ENCODE data around the gene C5. TPM values are rescaled to one million over a fixed set of nuclear protein-coding genes. Genes with fewer than 3 reads are reported as not detected.

C5 gene
- total and polyA plus RNA-seq, 12 donors, result 1.4 to 7.9 (median 3.0) TPM

DNA sequence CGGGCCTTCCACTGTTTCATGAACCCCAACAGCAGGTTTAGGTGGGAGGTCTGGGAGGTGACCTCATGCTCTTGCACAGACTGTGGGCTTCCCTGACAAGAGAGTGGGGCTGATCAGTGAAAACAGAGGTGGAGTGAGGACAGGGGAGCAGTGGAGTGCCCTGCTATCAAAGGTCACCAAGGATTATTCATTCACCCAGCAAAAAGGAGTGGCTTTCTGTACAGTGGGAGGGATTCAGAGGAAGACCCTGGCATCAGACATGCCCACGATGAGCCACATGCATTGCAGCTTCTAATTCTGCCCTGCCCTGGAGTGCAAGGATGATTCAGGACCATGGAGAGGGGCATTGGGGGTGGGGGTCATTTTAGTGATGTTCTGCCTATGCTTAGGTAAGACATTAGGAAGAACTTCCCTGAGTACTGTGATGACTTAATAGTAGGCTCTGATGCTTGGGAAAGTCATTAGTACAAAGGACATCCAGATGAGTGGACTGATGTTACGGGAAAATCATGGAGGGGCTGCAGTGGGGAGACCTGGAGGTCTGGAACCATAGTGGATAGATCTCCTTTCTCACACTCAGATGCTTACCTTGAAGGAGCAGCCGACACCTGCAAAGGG, 136.3 kb downstream of the C5 start:
- intact Hi-C loops (cut with DNase I), result no loop called here
- Histone ChIP-seq H3K9me3 (replicated peaks in 1 of 3) (no peaks in the 10 kb centered on the region), H3K27ac (peak overlapping the region in 1 of 5 donors; percentile 24), H3K4me1 (replicated peaks in 1 of 2) (peaks cover 4 to 37% of the 10 kb centered on the region in 2 donors), H3K36me3 (replicated peaks in 1 of 2) (no peaks in the 10 kb centered on the region), H3K27me3 (no peaks in the 10 kb centered on the region), H3K4me3 (no peak overlapping the region)
- TF ChIP-seq, protein P1, sequence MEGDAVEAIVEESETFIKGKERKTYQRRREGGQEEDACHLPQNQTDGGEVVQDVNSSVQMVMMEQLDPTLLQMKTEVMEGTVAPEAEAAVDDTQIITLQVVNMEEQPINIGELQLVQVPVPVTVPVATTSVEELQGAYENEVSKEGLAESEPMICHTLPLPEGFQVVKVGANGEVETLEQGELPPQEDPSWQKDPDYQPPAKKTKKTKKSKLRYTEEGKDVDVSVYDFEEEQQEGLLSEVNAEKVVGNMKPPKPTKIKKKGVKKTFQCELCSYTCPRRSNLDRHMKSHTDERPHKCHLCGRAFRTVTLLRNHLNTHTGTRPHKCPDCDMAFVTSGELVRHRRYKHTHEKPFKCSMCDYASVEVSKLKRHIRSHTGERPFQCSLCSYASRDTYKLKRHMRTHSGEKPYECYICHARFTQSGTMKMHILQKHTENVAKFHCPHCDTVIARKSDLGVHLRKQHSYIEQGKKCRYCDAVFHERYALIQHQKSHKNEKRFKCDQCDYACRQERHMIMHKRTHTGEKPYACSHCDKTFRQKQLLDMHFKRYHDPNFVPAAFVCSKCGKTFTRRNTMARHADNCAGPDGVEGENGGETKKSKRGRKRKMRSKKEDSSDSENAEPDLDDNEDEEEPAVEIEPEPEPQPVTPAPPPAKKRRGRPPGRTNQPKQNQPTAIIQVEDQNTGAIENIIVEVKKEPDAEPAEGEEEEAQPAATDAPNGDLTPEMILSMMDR (IDR thresholded peaks at IDR 0.05), result no peak
- no peak for TF ChIP-seq POLR2A (IDR thresholded peaks at IDR 0.05)
- WGBS, 4 donors, result 84 to 89% (median 87%) methylated on average over 4 of the region's 4 CpGs
- DNase-seq, result no peak

DNA sequence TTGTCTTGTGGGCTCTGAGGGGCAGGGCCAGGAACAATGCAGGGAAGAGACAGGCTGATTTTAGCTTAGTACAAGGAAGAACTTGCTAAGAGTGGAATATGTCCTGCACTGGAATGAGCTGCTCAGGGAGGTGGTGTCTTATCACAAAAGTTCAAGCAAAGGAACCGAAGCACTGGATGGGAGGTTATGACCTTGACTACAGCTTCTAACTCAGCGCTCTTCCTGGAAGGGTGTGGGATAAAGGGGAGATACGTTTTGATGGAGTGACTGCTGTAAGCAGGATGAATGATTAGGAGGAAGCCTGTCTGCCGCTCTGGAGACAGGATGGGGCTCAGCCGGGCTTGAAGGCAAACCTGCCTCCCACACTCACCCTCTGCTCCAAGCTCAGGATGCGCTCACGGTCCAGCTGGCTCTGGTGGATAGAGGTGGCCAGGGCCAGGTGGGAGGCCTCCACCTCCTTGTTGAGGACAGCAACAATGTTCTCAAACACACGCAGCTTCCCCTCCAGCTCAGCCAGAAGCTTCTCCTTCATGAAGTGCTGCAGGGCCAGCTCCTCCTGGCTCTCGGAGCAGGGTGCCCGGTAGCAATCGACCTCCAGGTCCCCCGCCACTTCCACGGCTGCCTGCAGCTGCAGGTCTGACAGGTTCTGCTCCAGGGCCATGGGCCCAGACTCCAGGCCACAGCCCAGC, 137.0 kb downstream of the C5 start:
- intact Hi-C loops (cut with DNase I), result no loop called here
- H3K4me3 ChIP-seq, result no peak overlapping the region
- H3K27ac ChIP-seq, result no peak overlapping the region
- no peaks in the 10 kb centered on the region for H3K9me3 ChIP-seq (replicated peaks in 1 of 3)
- peaks cover 4 to 32% of the 10 kb centered on the region in 2 donors for H3K4me1 ChIP-seq (replicated peaks in 1 of 2)
- WGBS, 4 donors, result 53 to 81% (median 75%) methylated on average over 7 to 13 of the region's 13 CpGs
- TF ChIP-seq, protein P1 (IDR thresholded peaks at IDR 0.05), result no peak
- TF ChIP-seq POLR2A (IDR thresholded peaks at IDR 0.05), result no peak
- no peaks in the 10 kb centered on the region for H3K27me3 ChIP-seq
- no peak for DNase-seq
- no peaks in the 10 kb centered on the region for H3K36me3 ChIP-seq (replicated peaks in 1 of 2)

DNA sequence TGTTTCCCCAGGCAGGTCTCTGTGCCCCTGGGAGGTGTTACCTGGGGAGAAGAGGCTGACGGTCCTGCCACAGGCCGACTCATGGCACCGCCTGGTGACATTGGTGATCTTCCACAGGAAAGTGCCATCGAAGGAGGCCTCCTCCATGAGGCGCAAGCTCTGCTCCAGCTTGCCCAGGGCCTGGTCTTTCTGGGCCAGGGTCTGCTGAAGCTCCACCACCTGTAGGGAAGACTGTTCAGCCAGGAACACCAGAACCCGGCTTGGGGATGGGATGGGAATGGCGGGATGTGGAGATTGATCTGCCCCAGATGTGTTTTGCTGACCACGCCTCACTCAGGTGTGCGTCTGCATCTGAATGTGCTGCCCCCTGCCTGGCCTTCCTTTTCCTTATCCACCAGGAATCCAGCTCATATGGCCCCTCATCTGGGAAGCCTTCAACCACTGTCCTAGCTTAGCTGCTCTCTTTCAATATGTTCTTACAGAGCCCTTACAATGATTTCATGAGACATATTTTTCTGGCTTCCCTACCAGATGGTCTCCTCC, 138.7 kb downstream of the C5 start:
- H3K27me3 ChIP-seq, result no peaks in the 10 kb centered on the region
- H3K27ac ChIP-seq, result no peak overlapping the region
- intact Hi-C loops (cut with DNase I), result no loop called here
- TF ChIP-seq POLR2A (IDR thresholded peaks at IDR 0.05), result no peak
- TF ChIP-seq, protein P1 (IDR thresholded peaks at IDR 0.05), result no peak
- no peak overlapping the region for H3K4me3 ChIP-seq
- 92 to 97% (median 95%) methylated on average over 3 to 9 of the region's 9 CpGs for WGBS, 4 donors
- no peak for DNase-seq
- H3K9me3 ChIP-seq (replicated peaks in 1 of 3), result no peaks in the 10 kb centered on the region
- H3K4me1 ChIP-seq (replicated peaks in 1 of 2), result peaks cover 0 to 21% of the 10 kb centered on the region in 2 donors
- H3K36me3 ChIP-seq (replicated peaks in 1 of 2), result no peaks in the 10 kb centered on the region

DNA sequence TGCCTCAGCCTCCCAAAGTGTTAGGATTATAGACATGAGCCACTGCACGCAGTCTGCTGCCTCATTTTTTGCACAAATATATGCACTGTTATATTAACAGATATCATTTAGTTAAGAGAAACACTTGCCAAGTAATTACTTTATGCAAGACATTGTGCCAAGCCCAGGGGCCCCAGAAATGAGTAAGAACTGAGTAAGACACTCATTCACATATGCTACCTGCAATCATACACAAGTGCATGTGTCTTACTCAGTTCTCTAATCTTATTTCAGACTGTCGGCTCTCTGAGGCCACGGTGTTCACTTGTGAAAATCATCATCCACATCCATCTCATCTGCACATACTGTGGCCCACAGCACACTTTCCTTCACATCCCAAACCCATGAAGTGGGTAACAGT, 139.4 kb downstream of the C5 start:
- Histone ChIP-seq H3K9me3 (replicated peaks in 1 of 3) (no peaks in the 10 kb centered on the region), H3K27ac (no peak overlapping the region), H3K4me1 (replicated peaks in 1 of 2) (peaks cover 0 to 14% of the 10 kb centered on the region in 2 donors), H3K36me3 (replicated peaks in 1 of 2) (no peaks in the 10 kb centered on the region), H3K27me3 (no peaks in the 10 kb centered on the region), H3K4me3 (no peak overlapping the region)
- DNase-seq, result no peak
- TF ChIP-seq, protein P1 (IDR thresholded peaks at IDR 0.05), result no peak
- no peak for TF ChIP-seq POLR2A (IDR thresholded peaks at IDR 0.05)
- 91 to 100% (median 96%) methylated on average over 3 of the region's 3 CpGs for WGBS, 4 donors
- intact Hi-C loops (cut with DNase I), result no loop called here

Measured in adrenal gland (tissue), 12 donors.